ENCODE results near the gene EPAS1.

GRCh38 chr2:46311651-46312223 is 14.5 kb downstream of the EPAS1 start:
- no peak for TF ChIP-seq EZH2 (optimal IDR thresholded peaks at IDR 0.05; ENCODE audit: low read depth, low read length)
- no peak for TF ChIP-seq CTCF (IDR thresholded peaks at IDR 0.05; ENCODE audit: low read length)

Measured in MM.1S (cell line).